PC-9 (cell line): ENCODE measurements around the gene ACHE. TPM values are rescaled to one million over a fixed set of nuclear protein-coding genes. Genes with fewer than 3 reads are reported as not detected.
A peak's percentile ranks its signal among the peaks of the same experiment; 100 is the strongest.

Source experiments
- BruUV-seq: library from RNA; stranded (reverse); fragments of 400-500 nt; replicated peaks from 2 replicates; lab custom pipeline; 2021; lab: Mats Ljungman, UMichigan
- CTCF ChIA-PET: fragments of 300-600 bp; sonication (Branson Sonifier 250); formaldehyde crosslinking; loops from one replicate; lab custom pipeline; 2022; ENCODE audit warnings: antibody characterized with exemption; lab: Charles Lee
- POLR2A ChIA-PET: fragments of 300-600 bp; sonication (Branson Sonifier 250); formaldehyde crosslinking; loops from one replicate; lab custom pipeline; 2022; ENCODE audit warnings: antibody characterized with exemption; ENCODE audit not compliant: unreplicated experiment; lab: Charles Lee
- DNase-seq, 2 experiments: peaks; one replicate each; pipeline versions ENCODE4 v3.0.0 to v3.0.0-alpha.2; 2015 to 2022; ENCODE audit warnings: mixed read lengths in 1 of 2
- H2AFZ ChIP-seq: fragments of 200-600 bp; sonication (generic); 2 replicates; pipeline ENCODE4 v1.8.1; 2017; ENCODE audit warnings: antibody characterized with exemption
- H3F3A ChIP-seq: fragments of 200-600 bp; sonication (generic); 2 replicates; pipeline ENCODE4 v1.8.1; 2017; ENCODE audit warnings: antibody characterized with exemption, mild to moderate bottlenecking, low read depth; ENCODE audit not compliant: insufficient read depth
- H3K27ac ChIP-seq: fragments of 200-600 bp; sonication (generic); 2 replicates; pipeline ENCODE4 v1.6.1; 2016; ENCODE audit warnings: mixed run types
- H3K27me3 ChIP-seq: fragments of 200-600 bp; sonication (generic); 2 replicates; pipeline ENCODE4 v1.6.1; 2016; ENCODE audit warnings: low read depth, mixed run types; ENCODE audit not compliant: insufficient read depth
- H3K36me3 ChIP-seq: fragments of 200-600 bp; sonication (generic); 2 replicates; pipeline ENCODE4 v1.6.1; 2016; ENCODE audit warnings: low read depth, mixed run types
- H3K4me1 ChIP-seq: fragments of 200-600 bp; sonication (generic); replicated peaks from 2 replicates; pipeline ENCODE4 v1.6.1; 2016; ENCODE audit warnings: mixed run types; ENCODE audit not compliant: insufficient read depth
- H3K4me2 ChIP-seq: fragments of 200-600 bp; sonication (generic); 2 replicates; pipeline ENCODE4 v1.6.1; 2017; ENCODE audit warnings: mixed run types
- H3K4me3 ChIP-seq: fragments of 200-600 bp; sonication (generic); 2 replicates; pipeline ENCODE4 v1.6.1; 2016; ENCODE audit warnings: mixed run types
- H3K79me2 ChIP-seq: fragments of 200-600 bp; sonication (generic); 2 replicates; pipeline ENCODE4 v1.6.1; 2017; ENCODE audit warnings: low read depth, mixed run types
- H3K9me2 ChIP-seq: fragments of 200-600 bp; sonication (generic); 2 replicates; pipeline ENCODE4 v1.8.1; 2017; ENCODE audit warnings: mild to moderate bottlenecking; ENCODE audit not compliant: insufficient read depth
- H3K9me3 ChIP-seq: fragments of 200-600 bp; sonication (generic); 2 replicates; pipeline ENCODE4 v1.8.1; 2016; ENCODE audit warnings: low read depth; ENCODE audit not compliant: insufficient read depth
- H4K20me1 ChIP-seq: fragments of 200-600 bp; sonication (generic); 2 replicates; pipeline ENCODE4 v1.8.1; 2017; ENCODE audit not compliant: insufficient read depth
- EZH2 ChIP-seq: fragments of 200-600 bp; sonication (generic); IDR thresholded peaks from 2 replicates; pipeline ENCODE4 v1.8.0; 2017; ENCODE audit warnings: antibody characterized with exemption, low read depth
- intact Hi-C: fragments of 100-400 bp; cut with micrococcal nuclease; formaldehyde crosslinking; loops from one replicate; pipeline ENCODE4 v1.10.0; 2022; ENCODE audit not compliant: unreplicated experiment
- total RNA-seq: library from RNA; stranded (reverse); gene quantifications from 2 replicates; pipeline ENCODE4 v1.2.3, GENCODE V29; 2021
- TF ChIP-seq, protein P1 (sequence below): fragments of 200-600 bp; sonication (generic); conservative IDR thresholded peaks from 2 replicates; pipeline ENCODE4 v1.6.1; 2017; ENCODE audit warnings: mixed run types, antibody characterized with exemption, mild to moderate bottlenecking, moderate library complexity

The ACHE gene
- total RNA-seq, 1 experiment from 2014 or later: 0.35 TPM

- no peaks in the 10 kb centered on the region for H4K20me1 ChIP-seq
- H2AFZ ChIP-seq: no peak overlapping the region
- H3F3A ChIP-seq: peaks cover 4% of the 10 kb centered on the region; the same call in 1 of the 2 replicates
- peaks cover 11% of the 10 kb centered on the region; the same call in 1 of the 2 replicates for H3K27me3 ChIP-seq
- ChIA-PET CTCF (no interaction called here), POLR2A (no interaction called here)
- intact Hi-C loops: loop anchor here (1.0 to 10.0 kb wide), 3 partner anchors 162 to 638 kb away; no protein-coding TSS in a partner anchor
- no TSS peak for BruUV-seq
- no peaks in the 10 kb centered on the region for H3K36me3 ChIP-seq
- H3K4me3 ChIP-seq: no peak overlapping the region
- no peaks in the 10 kb centered on the region for H3K79me2 ChIP-seq
- 0 out of 2 replicates have a peak, but pooled peaks cover under 1% of the 10 kb centered on the region for H3K4me1 ChIP-seq
- TF ChIP-seq EZH2: no peak
- TF ChIP-seq, protein P1, sequence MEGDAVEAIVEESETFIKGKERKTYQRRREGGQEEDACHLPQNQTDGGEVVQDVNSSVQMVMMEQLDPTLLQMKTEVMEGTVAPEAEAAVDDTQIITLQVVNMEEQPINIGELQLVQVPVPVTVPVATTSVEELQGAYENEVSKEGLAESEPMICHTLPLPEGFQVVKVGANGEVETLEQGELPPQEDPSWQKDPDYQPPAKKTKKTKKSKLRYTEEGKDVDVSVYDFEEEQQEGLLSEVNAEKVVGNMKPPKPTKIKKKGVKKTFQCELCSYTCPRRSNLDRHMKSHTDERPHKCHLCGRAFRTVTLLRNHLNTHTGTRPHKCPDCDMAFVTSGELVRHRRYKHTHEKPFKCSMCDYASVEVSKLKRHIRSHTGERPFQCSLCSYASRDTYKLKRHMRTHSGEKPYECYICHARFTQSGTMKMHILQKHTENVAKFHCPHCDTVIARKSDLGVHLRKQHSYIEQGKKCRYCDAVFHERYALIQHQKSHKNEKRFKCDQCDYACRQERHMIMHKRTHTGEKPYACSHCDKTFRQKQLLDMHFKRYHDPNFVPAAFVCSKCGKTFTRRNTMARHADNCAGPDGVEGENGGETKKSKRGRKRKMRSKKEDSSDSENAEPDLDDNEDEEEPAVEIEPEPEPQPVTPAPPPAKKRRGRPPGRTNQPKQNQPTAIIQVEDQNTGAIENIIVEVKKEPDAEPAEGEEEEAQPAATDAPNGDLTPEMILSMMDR: peak; percentile 74
- H3K9me3 ChIP-seq: no peaks in the 10 kb centered on the region
- peak in 1 of 2 experiments; percentile 49 for DNase-seq
- H3K9me2 ChIP-seq: no peaks in the 10 kb centered on the region
- no peak overlapping the region for H3K4me2 ChIP-seq
- no peak overlapping the region for H3K27ac ChIP-seq
These were observed 1.3 kb upstream of the ACHE start for GRCh38 chr7:100896732-100897608.

GRCh38 chr7:100895956-100896731, 456 bp upstream of the ACHE start:
- Histone ChIP-seq H3K9me3 (no peaks in the 10 kb centered on the region), H3K79me2 (no peaks in the 10 kb centered on the region), H4K20me1 (no peaks in the 10 kb centered on the region), H3K27ac (no peak overlapping the region), H2AFZ (no peak overlapping the region), H3K4me3 (no peak overlapping the region), H3K36me3 (no peaks in the 10 kb centered on the region), H3K4me1 (peaks cover 9% of the 10 kb centered on the region), H3K4me2 (no peak overlapping the region), H3K27me3 (peaks cover 11% of the 10 kb centered on the region; the same call in 1 of the 2 replicates), H3K9me2 (no peaks in the 10 kb centered on the region), H3F3A (peaks cover 12% of the 10 kb centered on the region; the same call in 1 of the 2 replicates)
- no TSS peak for BruUV-seq
- ChIA-PET CTCF (interaction anchor here (0.6 kb wide), 1 partner anchor 371 kb away, joined by 3 read pairs; no protein-coding TSS in a partner anchor), POLR2A (interaction anchor here (0.5 to 0.6 kb wide), 2 partner anchors 325 to 356 kb away, joined by 3 to 18 read pairs; no protein-coding TSS in a partner anchor)
- intact Hi-C loops: loop anchor here (1.0 to 10.0 kb wide), 5 partner anchors 70 to 639 kb away; no protein-coding TSS in a partner anchor
- no peak for TF ChIP-seq EZH2
- TF ChIP-seq, protein P1: no peak
- DNase-seq: no peak
